ENCODE results near the gene VWF.

GRCh38 chr12:5941907-5942306 is 182.6 kb downstream of the VWF start:
- TF ChIP-seq CTCF (IDR thresholded peaks at IDR 0.05; ENCODE audit: low read depth, low read length) (no peak), EZH2phosphoT487 (IDR thresholded peaks at IDR 0.05; ENCODE audit: low read depth) (no peak)
